Esophagus squamous epithelium (tissue), 4 donors: Measurements from ENCODE around the gene SIX6.

Source experiments
- CTCF ChIP-seq, 6 experiments: fragments of 450-650 bp in 4 of 6; fragments of 200-600 bp in 2 of 6; sonication (generic) in 2 of 6; IDR thresholded peaks; one replicate each; pipeline ENCODE4 v1.5.1; 2016 to 2019; ENCODE audit warnings: antibody characterized with exemption in 6 of 6, mild to moderate bottlenecking in 4 of 6, moderate library complexity in 4 of 6
- POLR2A ChIP-seq, 4 donors: fragments of 450-650 bp; IDR thresholded peaks; one replicate each; pipeline ENCODE4 v1.6.1; 2017; ENCODE audit warnings: antibody characterized with exemption in 4 of 4, mild to moderate bottlenecking in 4 of 4, moderate library complexity in 3 of 4

- no peak for TF ChIP-seq CTCF (IDR thresholded peaks at IDR 0.05)
- no peak for TF ChIP-seq POLR2A (IDR thresholded peaks at IDR 0.05)
These were observed 23.5 kb downstream of the SIX6 start for GRCh38 chr14:60532442-60532841.
